ENCODE data around the gene ARHGEF1.
A peak's percentile ranks its signal among the peaks of the same experiment; 100 is the strongest.

ARHGEF1 gene

GRCh38 chr19:41882568-41883462 lies at the start of gene ARHGEF1:
Gene ARHGEF1, plus strand, starts transcription at chr19:41883184. Its CDS starts 4,899 bp downstream, at chr19:41888083.
- peaks cover 62% of the 10 kb centered on the region for H3K4me1 Mint-ChIP-seq
- peaks cover 45% of the 10 kb centered on the region for H3K36me3 Mint-ChIP-seq
- peak within 1 kb of the TSS; percentile 98 for H3K27ac Mint-ChIP-seq
- H3K9me3 Mint-ChIP-seq, result no peaks in the 10 kb centered on the region
- DNase-seq, result peak; percentile 84
- H3K27me3 Mint-ChIP-seq, result no peaks in the 10 kb centered on the region
- CTCF ChIA-PET, result interaction anchor here (0.7 kb wide), 1 partner anchor 8 kb away, joined by 3 read pairs; no protein-coding TSS in a partner anchor
- peak within 1 kb of the TSS; percentile 98 for H3K4me3 Mint-ChIP-seq

DNA sequence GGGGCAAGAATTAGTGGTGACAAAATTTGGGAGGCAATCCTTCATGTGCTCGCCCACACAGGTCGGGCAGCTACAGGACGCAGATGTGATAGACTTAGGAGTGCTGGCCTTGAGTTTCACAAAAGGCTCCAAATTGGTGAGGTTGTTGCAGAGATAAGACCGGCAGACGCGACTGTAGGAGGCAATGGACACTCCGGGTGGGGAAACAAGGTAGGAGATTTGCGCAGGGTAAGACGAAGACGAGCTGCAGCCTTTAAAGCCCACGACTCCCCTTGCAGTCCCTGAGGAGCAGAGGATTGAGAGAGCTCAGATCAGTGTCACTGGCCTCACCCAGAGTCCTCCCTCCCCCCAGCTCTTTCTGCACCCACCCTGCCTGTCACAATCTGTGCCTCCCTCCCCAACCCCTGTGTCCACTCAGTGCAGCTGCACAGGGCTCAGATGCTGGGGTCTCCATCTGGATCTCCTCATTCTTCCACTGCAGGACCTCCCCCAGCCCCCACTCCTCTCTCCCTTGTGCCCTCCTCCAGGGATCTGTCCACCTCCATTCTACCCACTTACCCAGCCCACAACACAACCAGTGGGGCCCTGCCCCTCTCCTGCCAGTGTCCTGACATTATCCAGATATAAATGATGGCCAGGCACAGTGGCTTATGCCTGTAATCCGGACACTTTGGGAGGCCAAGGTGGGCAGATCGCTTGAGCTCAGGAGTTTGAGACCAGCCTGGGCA lies 44.8 kb upstream of the ARHGEF1 start:
- Mint-ChIP-seq H3K27ac (no peak overlapping the region), H3K36me3 (no peaks in the 10 kb centered on the region), H3K27me3 (peaks cover 39% of the 10 kb centered on the region), H3K4me3 (no peak overlapping the region), H3K4me1 (no peaks in the 10 kb centered on the region), H3K9me3 (no peaks in the 10 kb centered on the region)
- CTCF ChIA-PET, result interaction anchor here (0.8 to 3.3 kb wide), 6 partner anchors 11 to 53 kb away, joined by 3 to 16 read pairs (median 4); no protein-coding TSS in a partner anchor
- DNase-seq, result no peak

DNA sequence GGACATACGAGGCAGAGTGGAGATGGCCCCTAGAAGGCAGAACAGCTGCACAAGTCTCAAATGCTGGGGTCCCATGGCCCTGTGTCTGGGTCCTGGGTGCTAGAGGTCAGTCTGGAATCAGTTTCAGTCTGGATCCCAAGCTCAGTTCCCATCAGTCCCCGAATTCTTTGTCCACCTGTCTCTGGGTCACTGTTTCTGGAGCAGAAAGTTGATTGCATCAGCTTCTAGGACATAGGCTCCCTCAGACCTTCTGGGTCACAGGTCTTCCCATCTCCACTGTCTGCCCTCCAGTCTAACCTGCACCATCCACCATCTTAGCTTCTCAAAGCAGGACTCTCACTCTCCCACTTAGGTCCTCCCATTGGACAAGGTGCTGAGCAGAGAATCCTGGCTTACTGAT lies 43.8 kb upstream of the ARHGEF1 start:
- Mint-ChIP-seq H3K4me3 (no peak overlapping the region), H3K9me3 (no peaks in the 10 kb centered on the region), H3K36me3 (no peaks in the 10 kb centered on the region), H3K27ac (no peak overlapping the region), H3K27me3 (peaks cover 48% of the 10 kb centered on the region), H3K4me1 (no peaks in the 10 kb centered on the region)
- no peak for DNase-seq
- CTCF ChIA-PET, result interaction anchor here (0.6 to 1.0 kb wide), 2 partner anchors 37 to 189 kb away, joined by 3 read pairs; no protein-coding TSS in a partner anchor

DNA sequence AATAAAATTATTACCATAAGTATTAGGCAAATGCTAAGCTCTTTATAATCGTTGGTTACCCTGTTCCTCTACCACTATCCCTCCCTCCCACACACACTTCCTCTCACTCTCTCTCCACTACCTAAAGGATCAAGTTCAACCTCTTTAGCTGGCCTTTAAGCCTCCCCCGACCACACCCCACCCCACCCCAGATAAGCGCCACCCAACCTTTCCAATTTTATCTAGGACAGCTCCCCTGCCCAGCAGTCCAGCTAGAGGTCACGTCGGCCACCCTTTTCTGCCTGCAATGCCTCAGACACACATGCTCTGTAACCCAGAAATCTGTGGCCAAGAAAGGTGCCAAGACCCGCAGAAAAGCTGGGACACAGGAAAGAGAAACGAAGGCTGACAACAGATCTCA lies 39.6 kb upstream of the ARHGEF1 start:
- Mint-ChIP-seq H3K9me3 (no peaks in the 10 kb centered on the region), H3K4me1 (no peaks in the 10 kb centered on the region), H3K27me3 (peaks cover 48% of the 10 kb centered on the region), H3K4me3 (no peak overlapping the region), H3K36me3 (no peaks in the 10 kb centered on the region), H3K27ac (no peak overlapping the region)
- CTCF ChIA-PET, result no interaction called here
- no peak for DNase-seq

GRCh38 chr19:41844601-41845000 lies 38.4 kb upstream of the ARHGEF1 start, which contains the start of gene LYPD4:
Gene LYPD4, minus strand, starts transcription at chr19:41844683. Its CDS starts 5,398 bp downstream, at chr19:41839285.
- Mint-ChIP-seq H3K27ac (no peak within 1 kb of the TSS), H3K4me1 (no peaks in the 10 kb centered on the region), H3K4me3 (no peak within 1 kb of the TSS), H3K9me3 (no peaks in the 10 kb centered on the region), H3K36me3 (no peaks in the 10 kb centered on the region), H3K27me3 (peaks cover 42% of the 10 kb centered on the region)
- DNase-seq, result no peak
- CTCF ChIA-PET, result no interaction called here

- DNase-seq, result no peak
- H3K27me3 Mint-ChIP-seq, result peaks cover 45% of the 10 kb centered on the region
- CTCF ChIA-PET, result no interaction called here
- no peaks in the 10 kb centered on the region for H3K9me3 Mint-ChIP-seq
- H3K4me1 Mint-ChIP-seq, result no peaks in the 10 kb centered on the region
- no peak within 1 kb of the TSS for H3K4me3 Mint-ChIP-seq
- H3K36me3 Mint-ChIP-seq, result no peaks in the 10 kb centered on the region
- no peak within 1 kb of the TSS for H3K27ac Mint-ChIP-seq
These were observed 38.2 kb upstream of the ARHGEF1 start, which contains the start of gene DMRTC2 for GRCh38 chr19:41845001-41845050. Gene DMRTC2, plus strand, starts transcription at chr19:41845042. Its CDS starts 2,387 bp downstream, at chr19:41847429.

GRCh38 chr19:41845051-41845590 lies 37.9 kb upstream of the ARHGEF1 start:
- no peaks in the 10 kb centered on the region for H3K36me3 Mint-ChIP-seq
- DNase-seq, result no peak
- CTCF ChIA-PET, result no interaction called here
- H3K4me3 Mint-ChIP-seq, result no peak overlapping the region
- no peak overlapping the region for H3K27ac Mint-ChIP-seq
- H3K4me1 Mint-ChIP-seq, result no peaks in the 10 kb centered on the region
- no peaks in the 10 kb centered on the region for H3K9me3 Mint-ChIP-seq
- H3K27me3 Mint-ChIP-seq, result peaks cover 48% of the 10 kb centered on the region

GRCh38 chr19:41847351-41848105 lies 35.5 kb upstream of the ARHGEF1 start:
- DNase-seq, result no peak
- no peak overlapping the region for H3K4me3 Mint-ChIP-seq
- H3K4me1 Mint-ChIP-seq, result no peaks in the 10 kb centered on the region
- H3K27me3 Mint-ChIP-seq, result peaks cover 64% of the 10 kb centered on the region
- H3K27ac Mint-ChIP-seq, result no peak overlapping the region
- H3K36me3 Mint-ChIP-seq, result no peaks in the 10 kb centered on the region
- CTCF ChIA-PET, result interaction anchor here (0.5 to 1.4 kb wide), 3 partner anchors 54 to 140 kb away, joined by 3 read pairs; no protein-coding TSS in a partner anchor
- no peaks in the 10 kb centered on the region for H3K9me3 Mint-ChIP-seq

- CTCF ChIA-PET, result interaction anchor here (1.2 to 2.0 kb wide), 3 partner anchors 10 to 56 kb away, joined by 3 to 7 read pairs (median 4); no protein-coding TSS in a partner anchor
- Mint-ChIP-seq H3K27ac (no peak overlapping the region), H3K9me3 (no peaks in the 10 kb centered on the region), H3K27me3 (peaks cover 70% of the 10 kb centered on the region), H3K4me3 (no peak overlapping the region), H3K36me3 (no peaks in the 10 kb centered on the region), H3K4me1 (no peaks in the 10 kb centered on the region)
- no peak for DNase-seq
These were observed 34.3 kb upstream of the ARHGEF1 start for GRCh38 chr19:41848666-41849065.

- Mint-ChIP-seq H3K4me3 (no peak overlapping the region), H3K27me3 (peaks cover 70% of the 10 kb centered on the region), H3K4me1 (no peaks in the 10 kb centered on the region), H3K9me3 (no peaks in the 10 kb centered on the region), H3K36me3 (no peaks in the 10 kb centered on the region), H3K27ac (no peak overlapping the region)
- DNase-seq, result no peak
- CTCF ChIA-PET, result interaction anchor here (1.2 to 2.0 kb wide), 2 partner anchors 10 to 12 kb away, joined by 4 to 7 read pairs; no protein-coding TSS in a partner anchor
These were observed 33.9 kb upstream of the ARHGEF1 start for GRCh38 chr19:41849067-41849466.

DNA sequence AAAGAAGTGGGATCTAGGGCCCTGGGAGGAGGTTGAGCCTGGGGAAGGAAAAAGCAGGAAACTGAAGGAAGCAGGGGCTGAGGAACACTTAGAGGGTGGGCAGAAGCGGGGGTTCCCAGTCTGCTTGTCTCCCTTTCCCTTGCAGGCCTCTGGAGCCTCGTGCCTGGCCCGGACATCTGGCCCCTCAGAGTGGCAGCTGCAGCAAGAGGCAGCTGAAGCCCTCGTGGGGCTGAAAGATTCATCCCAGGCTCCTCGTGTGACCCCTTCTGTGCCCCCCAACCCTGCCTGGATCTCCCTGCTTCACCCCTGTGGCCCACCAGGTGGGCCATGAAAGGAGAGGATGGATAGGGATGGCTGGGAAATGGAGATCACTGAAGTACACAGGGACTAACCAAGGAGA lies 32.6 kb upstream of the ARHGEF1 start:
- CTCF ChIA-PET, result interaction anchor here (0.8 to 2.6 kb wide), 3 partner anchors 14 to 185 kb away, joined by 3 to 7 read pairs (median 3); no protein-coding TSS in a partner anchor
- Mint-ChIP-seq H3K4me1 (no peaks in the 10 kb centered on the region), H3K36me3 (no peaks in the 10 kb centered on the region), H3K27me3 (peaks cover 73% of the 10 kb centered on the region), H3K4me3 (no peak overlapping the region), H3K27ac (no peak overlapping the region), H3K9me3 (no peaks in the 10 kb centered on the region)
- no peak for DNase-seq

GRCh38 chr19:41851456-41851855 lies 31.5 kb upstream of the ARHGEF1 start:
- no peak for DNase-seq
- Mint-ChIP-seq H3K4me1 (no peaks in the 10 kb centered on the region), H3K4me3 (no peak overlapping the region), H3K27me3 (peaks cover 69% of the 10 kb centered on the region), H3K9me3 (no peaks in the 10 kb centered on the region), H3K27ac (no peak overlapping the region), H3K36me3 (no peaks in the 10 kb centered on the region)
- CTCF ChIA-PET, result interaction anchor here (1.0 to 2.6 kb wide), 3 partner anchors 15 to 98 kb away, joined by 3 to 7 read pairs (median 3); no protein-coding TSS in a partner anchor

DNA sequence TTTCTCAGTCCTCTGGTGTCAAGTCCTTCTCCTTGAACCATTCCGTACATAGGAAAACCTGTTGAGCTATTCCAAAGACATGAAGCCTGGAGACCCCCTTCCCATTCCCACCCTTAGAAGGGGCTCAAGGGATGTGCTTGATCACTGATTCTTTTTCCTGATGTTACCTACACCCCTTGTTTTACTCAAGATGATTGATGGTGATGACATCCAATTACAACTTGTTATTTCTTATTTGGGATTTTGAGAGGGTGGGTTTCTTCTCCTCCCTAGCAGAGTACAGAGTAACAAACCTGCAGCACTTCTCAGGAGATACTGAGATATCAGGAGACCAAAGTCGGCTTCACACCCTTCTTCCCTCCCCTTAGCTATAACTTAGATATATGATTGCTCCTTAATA lies 29.6 kb upstream of the ARHGEF1 start:
- peaks cover 56% of the 10 kb centered on the region for H3K27me3 Mint-ChIP-seq
- H3K4me1 Mint-ChIP-seq, result no peaks in the 10 kb centered on the region
- H3K4me3 Mint-ChIP-seq, result no peak overlapping the region
- H3K36me3 Mint-ChIP-seq, result no peaks in the 10 kb centered on the region
- no peak overlapping the region for H3K27ac Mint-ChIP-seq
- H3K9me3 Mint-ChIP-seq, result no peaks in the 10 kb centered on the region
- CTCF ChIA-PET, result interaction anchor here (0.7 to 2.6 kb wide), 2 partner anchors 17 to 81 kb away, joined by 3 to 7 read pairs; no protein-coding TSS in a partner anchor
- no peak for DNase-seq

- Mint-ChIP-seq H3K27me3 (peaks cover 51% of the 10 kb centered on the region), H3K27ac (no peak overlapping the region), H3K4me1 (no peaks in the 10 kb centered on the region), H3K4me3 (no peak overlapping the region), H3K9me3 (no peaks in the 10 kb centered on the region), H3K36me3 (no peaks in the 10 kb centered on the region)
- DNase-seq, result no peak
- CTCF ChIA-PET, result interaction anchor here (0.7 kb wide), 1 partner anchor 81 kb away, joined by 3 read pairs; no protein-coding TSS in a partner anchor
These were observed 29.2 kb upstream of the ARHGEF1 start for GRCh38 chr19:41853768-41854167.

All from activated naive CD4-positive, alpha-beta T cell treated with anti-CD3 and anti-CD28 coated beads, Interleukin-2, amount 10 ng/mL, durations not matched to agents 7 days and 5 days (primary cell).